Daoy (cell line): Measurements from ENCODE around the gene BNIPL. TPM values are rescaled to one million over a fixed set of nuclear protein-coding genes. Genes with fewer than 3 reads are reported as not detected.
A peak's percentile ranks its signal among the peaks of the same experiment; 100 is the strongest.

ENCODE experiments used
- DNase-seq: peaks from one replicate; pipeline ENCODE4 v3.0.0-alpha.2; 2015; ENCODE audit warnings: low read depth
- total RNA-seq: library from RNA; depleted of rRNA; stranded (reverse); fragments of >200 nt; shearing (Covaris generic); gene quantifications from 2 replicates; pipeline ENCODE4 v1.2.3, GENCODE V29; 2014

Gene BNIPL
- total RNA-seq, 1 experiment from 2014 or later = 0.57 TPM

DNA sequence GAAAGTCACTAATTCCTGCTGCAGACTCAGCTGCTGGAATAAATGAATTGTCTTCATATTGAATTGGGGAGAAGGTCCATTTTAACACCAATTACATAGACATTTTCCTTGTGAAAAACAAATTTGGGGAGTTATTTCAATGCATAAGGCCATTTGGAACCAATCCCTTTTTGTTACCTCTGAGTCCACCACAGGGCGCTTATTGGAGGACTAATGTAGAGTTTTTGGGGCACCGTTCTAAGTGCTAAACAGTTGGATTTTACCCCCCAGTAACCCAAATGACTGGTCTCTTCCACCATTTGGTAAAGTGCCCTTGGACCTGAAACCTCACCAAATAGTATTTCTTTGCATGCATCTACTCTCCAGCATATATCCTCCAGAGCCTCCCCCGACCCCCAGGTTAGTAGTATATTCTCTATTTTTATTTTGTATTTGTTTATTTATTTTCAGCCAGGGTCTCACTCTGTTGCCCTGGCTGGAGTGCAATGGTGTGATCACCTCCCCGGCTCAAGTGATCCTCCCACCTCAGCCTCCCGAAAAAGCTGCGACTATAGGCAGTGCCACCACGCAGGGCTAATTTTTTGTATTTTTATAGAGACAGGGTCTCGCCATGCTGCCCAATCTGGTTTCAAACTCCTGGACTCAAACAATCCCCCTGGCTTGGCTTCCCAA lies 26.6 kb upstream of the BNIPL start:
- no peak for DNase-seq

DNA sequence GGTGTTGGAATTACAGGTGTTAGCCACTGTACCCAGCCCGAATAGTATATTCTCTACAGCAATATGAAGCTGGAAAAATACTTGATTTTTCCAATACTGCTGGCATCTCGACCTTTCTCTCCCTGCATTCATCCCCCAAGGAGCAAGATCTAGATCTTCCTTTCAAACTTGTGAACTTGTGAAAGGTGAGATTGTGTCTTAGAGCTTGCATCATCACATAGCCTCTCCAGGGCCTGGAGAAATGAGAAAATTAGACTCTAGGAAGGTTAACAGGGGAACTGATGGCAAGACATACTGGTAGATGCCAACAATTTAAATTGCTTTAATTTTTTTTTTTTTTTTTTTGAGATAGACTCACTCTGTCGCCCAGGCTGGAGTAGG lies 26.1 kb upstream of the BNIPL start:
- no peak for DNase-seq

DNA sequence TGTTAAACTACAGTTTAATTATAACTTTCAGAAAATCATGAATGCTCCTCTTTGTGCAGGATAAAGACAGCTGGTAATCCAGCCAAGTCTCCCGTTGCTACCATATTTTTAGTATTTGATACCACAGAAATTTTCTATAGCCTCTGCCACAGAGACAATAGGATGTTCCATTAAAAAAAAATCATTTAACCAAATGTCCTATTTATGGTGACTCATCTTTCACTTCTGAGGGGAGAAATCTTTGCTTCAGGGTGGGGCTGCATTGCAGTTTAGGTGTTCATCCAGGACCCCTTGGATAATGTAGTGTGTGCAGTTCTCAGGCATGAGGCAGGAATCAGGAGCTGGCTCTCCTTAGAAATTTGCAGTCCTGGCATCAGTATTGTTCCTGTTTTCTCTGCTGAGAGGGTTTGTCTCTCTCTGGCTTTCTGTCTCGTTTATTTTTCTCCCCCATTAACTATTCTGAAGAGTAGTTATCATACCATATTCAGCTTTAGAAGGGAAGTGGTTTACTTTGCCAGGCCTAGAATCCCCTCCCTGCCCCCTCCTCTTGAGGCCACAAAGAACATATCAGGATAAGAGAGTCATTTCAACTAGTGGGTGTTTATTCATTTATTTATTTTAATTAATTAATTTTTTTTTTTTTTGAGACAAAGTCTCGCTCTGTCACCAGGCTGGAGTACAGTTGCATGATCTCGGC lies 25.1 kb upstream of the BNIPL start:
- no peak for DNase-seq

DNA sequence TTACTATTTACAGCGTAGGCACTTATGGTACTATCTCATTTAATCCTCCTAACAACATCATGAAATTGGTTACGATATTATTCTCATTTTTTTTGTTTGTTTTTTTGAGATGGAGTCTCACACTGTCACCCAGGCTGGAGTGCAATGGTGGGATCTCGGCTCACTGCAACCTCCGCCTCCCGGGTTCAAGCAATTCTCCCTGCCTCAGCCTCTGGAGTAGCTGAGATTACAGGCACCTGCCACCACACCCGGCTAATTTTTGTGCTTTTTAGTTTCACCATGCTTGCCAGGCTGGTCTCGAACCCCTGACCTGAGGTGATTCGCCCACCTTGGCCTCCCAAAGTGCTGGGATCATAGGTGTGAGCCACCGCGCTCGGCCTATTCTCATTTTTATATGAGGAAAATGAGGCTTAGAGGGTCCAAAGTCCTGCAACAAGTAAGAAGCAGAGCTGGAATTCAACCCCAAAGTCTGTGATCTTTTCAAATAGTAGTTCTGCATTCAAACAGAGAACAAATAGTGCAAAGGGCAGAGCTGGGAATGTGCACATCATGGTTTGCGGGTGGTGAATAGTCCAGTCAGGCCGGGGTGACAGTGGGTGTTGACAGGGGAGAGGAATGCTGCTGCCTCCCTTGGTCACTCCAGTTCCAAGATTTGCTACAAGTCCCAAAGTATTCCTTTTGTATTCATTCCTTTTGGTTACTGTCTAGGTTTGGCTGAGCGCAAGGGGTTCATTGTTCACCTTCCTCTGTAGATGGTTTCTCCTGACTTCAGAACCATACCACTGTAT lies 23.5 kb upstream of the BNIPL start:
- no peak for DNase-seq

DNA sequence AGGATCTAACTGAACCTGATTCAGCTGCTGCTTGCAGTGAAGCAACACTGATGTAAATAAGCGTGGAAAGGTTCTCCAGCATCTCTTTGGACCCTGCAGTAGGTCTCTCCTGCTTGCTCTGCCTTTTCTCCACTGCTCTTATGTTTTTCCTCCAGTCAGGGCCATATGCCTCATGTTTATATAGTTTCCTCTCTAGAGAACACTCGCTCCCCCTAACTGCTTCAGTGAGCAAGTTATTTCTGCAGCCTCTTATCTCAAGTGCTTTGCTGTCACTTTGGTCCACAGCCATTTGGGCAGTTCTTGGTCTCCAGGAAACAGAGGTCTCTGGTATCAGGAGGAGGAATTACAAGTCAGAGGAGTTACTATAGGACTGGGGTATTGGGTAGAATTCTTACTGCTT lies 22.9 kb upstream of the BNIPL start:
- no peak for DNase-seq

DNA sequence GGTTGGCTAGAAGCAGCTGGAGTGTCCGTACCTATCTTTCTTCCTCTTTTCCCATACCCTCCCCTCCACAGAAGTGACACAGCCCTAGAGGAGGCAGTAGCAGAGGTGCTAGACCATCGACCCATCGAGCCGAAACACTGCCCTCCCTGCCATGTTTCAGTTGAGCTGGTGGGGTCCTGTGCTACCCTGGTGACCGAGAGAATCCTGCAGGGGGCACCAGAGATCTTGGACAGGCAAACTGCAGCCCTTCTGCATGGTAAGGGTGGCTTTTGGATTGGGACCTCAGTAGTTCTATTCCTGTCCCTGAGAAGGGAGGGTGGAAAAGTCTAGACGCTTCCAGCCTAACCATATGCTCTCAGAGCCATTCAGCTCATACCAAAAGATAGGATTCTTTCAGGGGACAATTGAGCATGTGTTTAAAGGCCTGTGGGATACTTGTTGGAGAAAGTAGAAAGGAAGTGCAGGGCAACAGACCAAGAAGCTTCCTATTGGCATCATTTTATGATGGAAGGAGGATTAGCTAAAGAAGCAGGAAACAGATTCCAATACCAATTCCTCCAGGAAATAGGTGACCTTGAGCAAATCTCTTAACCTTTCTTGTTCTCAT lies 11.7 kb upstream of the BNIPL start:
- peak; percentile 68 for DNase-seq

DNA sequence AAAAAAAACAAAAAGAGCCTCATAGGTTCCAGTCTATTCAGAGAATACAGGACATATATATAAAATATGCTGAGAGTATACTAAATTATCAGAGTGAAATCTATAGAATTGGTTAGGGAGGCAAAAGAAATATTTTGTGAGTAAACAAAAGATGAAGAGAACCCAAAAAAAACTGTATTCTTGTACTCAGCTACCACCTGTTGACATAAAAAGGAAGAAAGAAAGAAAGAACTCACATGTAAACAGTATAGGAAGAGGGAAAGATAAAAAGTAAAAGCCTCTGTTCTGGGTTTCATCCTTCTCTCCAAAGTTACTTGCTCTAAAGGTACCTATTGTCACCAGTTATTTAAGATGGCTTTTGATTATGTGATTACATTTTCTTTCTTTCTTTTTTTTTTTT lies 9.9 kb upstream of the BNIPL start:
- DNase-seq = no peak

DNA sequence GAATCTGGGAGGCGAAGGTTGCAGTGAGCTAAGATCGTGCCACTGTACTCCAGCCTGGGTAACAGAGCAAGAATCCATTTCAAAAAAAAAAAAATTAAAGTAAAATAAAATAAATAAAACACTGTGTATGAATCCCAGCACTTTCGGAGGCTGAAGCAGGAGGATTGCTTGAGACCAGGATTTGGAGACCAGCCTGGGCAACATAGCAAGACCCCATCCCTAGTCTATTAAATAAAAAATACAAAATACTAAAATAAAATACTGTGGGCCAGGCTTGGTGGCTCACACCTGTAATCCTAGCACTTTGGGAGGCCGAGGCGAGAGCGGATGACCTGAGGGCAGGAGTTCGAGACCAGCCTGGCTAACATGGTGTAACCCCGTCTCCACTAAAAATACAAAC lies 4.2 kb upstream of the BNIPL start:
- DNase-seq = no peak

DNA sequence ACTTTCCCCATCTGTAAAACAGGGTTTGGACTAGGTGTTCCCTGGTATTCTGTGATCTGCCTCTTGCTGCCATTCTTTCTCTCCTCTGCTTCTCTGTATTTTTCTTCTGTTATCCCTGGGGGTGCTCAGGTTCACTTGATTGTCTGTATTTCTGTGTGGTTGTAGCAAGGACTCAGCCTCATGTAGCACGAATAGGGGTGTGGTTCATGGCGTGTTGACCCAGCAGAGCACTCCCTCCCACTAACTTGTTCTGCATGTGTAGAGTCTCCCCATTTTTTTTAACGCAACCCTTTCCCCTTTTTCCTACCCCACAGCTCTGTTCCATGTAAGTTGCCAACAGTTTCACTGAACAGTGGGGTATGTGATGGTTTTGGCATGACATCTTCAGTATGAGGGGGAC lies 1.2 kb upstream of the BNIPL start:
- no peak for DNase-seq

DNA sequence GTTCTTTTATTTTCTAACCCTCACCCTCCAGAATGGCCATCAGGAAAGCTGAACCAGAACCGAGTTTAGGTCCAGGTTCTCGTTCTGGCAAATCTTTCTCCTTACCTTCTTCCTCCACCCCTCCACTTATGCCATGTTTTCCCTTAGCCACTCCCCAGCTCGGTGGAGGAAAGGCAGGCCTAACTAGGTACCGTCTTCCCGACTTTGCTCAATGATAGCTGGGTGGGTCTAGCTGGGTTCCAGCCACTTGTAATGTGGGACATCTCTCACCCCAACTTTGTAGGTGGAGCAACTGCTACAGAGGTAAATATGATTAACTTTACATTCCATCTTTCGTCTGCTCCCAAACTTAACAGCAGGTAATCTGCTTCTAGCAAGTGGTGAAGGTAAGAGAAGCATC lies 646 bp downstream of the BNIPL start:
- DNase-seq = no peak

DNA sequence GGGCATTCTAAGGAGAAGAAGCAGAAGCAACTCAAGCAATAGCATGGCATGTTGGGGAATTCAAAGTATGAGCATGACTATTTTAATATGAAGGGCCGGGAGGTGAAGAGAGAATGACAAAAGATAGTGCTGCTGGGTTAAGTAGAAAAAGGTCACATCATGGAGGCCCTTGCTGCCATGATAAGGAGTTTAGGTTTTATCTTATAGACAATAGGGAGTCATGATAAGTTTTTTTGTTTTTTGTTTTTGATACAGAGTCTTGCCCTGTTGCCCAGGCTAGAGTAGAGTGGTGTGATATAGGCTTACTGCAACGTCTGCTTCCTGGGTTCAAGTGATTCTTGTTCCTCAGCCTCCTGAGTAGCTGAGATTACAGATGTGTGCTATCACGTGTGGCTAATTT lies 3.1 kb downstream of the BNIPL start:
- DNase-seq = no peak

DNA sequence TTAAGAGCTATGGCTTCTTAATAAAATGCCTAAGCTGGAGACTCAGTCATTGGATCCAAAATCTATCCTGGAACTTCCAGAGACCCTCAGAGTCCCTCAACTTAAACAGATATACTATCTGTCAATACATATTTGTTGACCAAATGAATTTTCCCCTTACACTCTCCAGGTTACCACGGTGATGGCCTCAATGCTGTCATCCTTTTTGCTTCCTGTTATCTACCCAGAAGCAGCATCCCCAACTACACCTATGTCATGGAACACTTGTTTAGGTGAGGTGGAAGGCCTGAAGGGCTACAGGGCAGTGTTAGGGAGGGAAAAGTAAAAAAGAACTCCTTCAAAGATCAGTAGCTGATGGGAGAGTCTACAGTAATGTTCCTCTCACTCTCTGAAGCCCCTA lies 6.8 kb downstream of the BNIPL start:
- no peak for DNase-seq

DNA sequence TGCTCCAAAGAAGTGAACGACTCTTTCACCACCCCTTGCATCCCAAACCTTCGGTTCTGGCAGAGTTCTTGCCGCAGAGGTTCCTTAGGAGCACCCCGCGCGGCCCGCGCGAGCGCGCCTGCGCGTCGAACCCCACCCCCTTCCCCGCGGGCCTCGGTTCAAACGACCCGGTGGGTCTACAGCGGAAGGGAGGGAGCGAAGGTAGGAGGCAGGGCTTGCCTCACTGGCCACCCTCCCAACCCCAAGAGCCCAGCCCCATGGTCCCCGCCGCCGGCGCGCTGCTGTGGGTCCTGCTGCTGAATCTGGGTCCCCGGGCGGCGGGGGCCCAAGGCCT lies 11.2 kb downstream of the BNIPL start, which contains the start of gene C1orf56:
TSS of gene C1orf56 (plus strand) at position 161 of the 334 bp plus-strand sequence. CDS start at position 258, 97 bp downstream.
- DNase-seq = peak; percentile 80

DNA sequence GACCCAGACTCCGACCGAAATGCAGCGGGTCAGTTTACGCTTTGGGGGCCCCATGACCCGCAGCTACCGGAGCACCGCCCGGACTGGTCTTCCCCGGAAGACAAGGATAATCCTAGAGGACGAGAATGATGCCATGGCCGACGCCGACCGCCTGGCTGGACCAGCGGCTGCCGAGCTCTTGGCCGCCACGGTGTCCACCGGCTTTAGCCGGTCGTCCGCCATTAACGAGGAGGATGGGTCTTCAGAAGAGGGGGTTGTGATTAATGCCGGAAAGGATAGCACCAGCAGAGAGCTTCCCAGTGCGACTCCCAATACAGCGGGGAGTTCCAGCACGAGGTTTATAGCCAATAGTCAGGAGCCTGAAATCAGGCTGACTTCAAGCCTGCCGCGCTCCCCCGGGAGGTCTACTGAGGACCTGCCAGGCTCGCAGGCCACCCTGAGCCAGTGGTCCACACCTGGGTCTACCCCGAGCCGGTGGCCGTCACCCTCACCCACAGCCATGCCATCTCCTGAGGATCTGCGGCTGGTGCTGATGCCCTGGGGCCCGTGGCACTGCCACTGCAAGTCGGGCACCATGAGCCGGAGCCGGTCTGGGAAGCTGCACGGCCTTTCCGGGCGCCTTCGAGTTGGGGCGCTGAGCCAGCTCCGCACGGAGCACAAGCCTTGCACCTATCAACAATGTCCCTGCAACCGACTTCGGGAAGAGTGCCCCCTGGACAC lies 11.7 kb downstream of the BNIPL start:
- peak; percentile 80 for DNase-seq

DNA sequence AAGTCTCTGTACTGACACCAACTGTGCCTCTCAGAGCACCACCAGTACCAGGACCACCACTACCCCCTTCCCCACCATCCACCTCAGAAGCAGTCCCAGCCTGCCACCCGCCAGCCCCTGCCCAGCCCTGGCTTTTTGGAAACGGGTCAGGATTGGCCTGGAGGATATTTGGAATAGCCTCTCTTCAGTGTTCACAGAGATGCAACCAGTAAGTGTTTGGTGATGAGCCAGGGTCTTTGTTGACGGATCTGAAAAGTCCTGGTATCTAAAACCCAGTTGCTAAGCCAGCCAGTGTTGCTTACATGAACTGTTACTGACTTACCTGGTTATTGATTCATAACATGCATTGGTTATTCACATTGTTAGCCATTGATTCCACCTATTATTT lies 12.3 kb downstream of the BNIPL start:
- DNase-seq = no peak

DNA sequence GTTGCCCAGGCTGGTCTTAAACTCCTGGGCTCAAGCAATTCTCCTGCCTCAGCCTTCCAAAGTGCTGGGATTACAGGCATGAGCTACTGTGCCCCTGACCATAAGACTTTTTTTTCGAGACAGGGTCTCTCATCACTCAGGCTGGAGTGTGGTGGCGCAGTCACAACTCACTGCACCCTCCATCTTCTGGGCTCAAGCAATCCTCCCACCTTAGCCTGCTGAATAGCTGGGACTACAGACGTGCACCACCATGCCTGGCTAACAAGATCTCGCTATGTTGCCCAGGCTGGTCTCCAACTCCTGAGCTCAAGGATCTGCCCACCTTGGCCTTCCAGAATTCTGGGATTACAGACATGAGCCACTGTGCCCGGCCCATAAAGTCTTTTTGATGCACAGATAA lies 13.1 kb downstream of the BNIPL start:
- DNase-seq = no peak

DNA sequence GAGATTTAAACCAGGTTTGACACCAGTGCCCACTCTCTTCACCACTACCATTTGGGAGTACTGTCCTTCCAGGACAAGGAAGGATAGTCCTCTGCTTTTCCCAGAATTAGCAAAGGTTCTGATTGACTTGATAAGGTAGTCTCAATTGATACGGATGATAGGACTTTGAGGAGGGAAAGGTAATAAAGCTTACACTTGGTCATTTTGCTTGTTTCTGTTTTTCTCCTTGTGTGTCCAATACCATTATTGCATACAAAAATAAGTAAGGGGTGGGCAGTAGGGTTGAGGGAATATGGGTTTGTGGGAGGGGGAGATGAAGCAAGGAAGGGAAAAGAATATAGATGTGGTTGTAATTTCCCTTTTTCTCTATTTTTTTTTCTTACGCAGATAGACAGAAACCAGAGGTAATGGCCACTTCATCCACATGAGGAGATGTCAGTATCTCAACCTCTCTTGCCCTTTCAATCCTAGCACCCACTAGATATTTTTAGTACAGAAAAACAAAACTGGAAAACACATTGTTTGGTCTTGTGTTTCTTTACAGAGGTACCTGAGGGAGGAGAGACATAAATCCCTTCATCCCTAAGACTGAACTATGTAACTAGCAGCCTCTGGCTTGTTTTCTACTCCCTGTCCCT lies 13.8 kb downstream of the BNIPL start:
- DNase-seq = no peak

DNA sequence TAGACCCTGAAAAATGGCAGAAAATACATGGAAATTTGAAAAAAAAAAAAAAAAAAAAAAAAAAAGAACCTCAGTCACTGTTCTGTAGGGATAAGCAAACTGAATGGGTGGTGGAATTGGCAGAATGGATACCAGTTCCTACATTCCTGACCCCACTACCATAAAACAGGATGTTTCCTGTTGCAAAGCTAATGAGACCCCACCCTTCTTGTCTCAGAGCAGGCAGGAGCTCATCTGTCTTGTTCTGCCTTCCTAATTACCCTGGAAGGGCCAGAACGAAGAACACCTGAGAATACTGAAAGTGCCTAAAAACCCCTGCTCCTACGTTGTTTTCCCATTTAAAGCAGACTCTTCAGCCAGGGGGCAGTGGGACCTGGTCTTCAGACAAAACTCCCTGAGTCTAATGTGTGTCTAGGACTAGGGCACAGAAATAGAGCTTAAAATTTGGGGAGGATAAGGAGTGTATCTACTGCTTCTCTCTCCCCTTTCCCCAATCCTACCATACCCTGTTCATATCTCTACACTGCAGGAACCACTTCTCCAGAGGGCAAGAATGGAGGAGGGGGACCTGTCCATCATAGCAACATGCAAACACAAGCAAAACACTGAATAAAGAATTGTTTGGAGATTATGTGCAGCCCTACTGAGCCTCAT lies 15.1 kb downstream of the BNIPL start:
- no peak for DNase-seq

DNA sequence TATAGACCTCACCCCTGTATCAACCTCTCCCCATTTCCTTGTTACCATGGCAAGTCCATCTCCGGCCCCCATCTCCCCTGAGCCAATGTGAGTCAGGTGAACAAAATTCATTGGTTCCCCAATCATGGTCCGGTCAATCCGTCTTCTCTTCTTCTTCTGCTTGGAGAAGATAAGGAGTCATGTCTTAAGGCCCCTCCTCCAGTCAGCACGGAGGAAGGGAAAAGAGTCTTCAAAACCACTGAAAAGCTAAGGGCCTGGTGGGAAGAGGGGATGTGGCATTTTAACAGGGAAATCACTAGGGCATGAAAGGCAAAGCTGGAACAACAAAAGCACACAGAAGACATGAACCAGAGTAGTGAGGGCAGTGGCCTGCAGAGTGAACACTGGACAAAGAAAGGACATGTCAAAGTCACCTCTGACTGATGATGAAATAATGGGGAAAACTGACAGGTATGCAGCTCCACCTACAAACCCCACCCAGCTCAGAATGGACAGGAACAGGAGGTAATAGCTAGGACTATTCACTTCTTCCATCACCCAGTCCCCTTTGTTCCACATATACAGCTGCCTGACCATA lies 18.7 kb downstream of the BNIPL start:
- no peak for DNase-seq

DNA sequence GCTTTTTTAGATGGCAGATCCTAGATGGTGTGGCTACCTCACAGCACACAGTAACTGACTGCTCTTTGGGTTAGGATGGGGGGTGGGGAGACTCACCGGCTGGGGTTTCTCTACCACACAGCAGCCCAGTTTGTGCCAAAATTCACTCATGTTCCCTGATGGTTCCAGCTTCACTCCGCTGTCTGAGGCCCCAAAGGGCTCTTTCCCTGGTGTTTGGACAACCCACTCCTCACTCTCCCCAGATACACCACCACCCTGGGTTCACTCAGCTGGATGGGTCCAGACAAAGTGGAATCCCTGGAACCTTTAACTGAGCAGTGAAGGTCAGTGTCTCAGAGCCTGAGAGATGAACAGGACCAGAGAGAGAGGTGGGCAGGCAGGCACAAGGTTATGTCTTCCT lies 19.2 kb downstream of the BNIPL start:
- no peak for DNase-seq

DNA sequence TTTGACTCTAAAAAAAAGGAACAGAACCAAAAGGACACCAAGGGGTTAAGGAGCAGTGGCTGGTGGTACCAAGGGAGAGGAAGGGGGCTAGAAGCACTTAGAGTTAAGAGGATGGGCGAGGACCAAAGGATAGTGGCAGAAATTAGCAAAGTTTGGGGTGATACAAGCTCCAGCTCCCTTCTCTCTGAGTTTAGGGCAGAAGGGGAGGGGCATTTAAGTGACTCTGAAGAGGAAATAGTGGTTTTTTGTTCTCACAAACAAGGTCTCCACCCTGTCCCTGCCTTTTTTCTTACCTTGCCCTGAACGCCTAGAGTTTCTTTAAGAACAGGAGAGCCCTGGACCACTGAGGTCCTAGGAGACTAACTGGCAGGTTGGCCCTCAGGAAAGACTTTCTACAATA lies 19.8 kb downstream of the BNIPL start:
- no peak for DNase-seq
